Panc1 (cell line): Measurements from ENCODE around the gene PDCD2L.

Experiments used
- CTCF ChIP-seq: fragments of 450-650 bp; IDR thresholded peaks from 2 replicates; pipeline ENCODE4 v1.5.1; 2017; ENCODE audit warnings: mild to moderate bottlenecking
- POLR2AphosphoS5 ChIP-seq: IDR thresholded peaks from 2 replicates; pipeline ENCODE4 v1.6.1; 2012; ENCODE audit warnings: mild to moderate bottlenecking, low read depth, low read length, moderate library complexity
- REST ChIP-seq, 2 experiments: IDR thresholded peaks; 2 replicates each; pipeline ENCODE4 v1.6.1; 2011 to 2012; ENCODE audit warnings: low read depth in 2 of 2, control low read depth in 1 of 2, low read length in 1 of 2, mild to moderate bottlenecking in 1 of 2, moderate library complexity in 1 of 2; ENCODE audit not compliant: insufficient read depth in 1 of 2
- SIN3A ChIP-seq: IDR thresholded peaks from 2 replicates; pipeline ENCODE4 v1.6.1; 2012; ENCODE audit warnings: low read depth, mild to moderate bottlenecking, low read length, moderate library complexity, borderline replicate concordance; ENCODE audit not compliant: insufficient read depth
- TCF7L2 ChIP-seq: IDR thresholded peaks from 2 replicates; pipeline ENCODE4 v1.6.1; 2011; ENCODE audit warnings: mild to moderate bottlenecking, low read depth, low read length, inconsistent platforms

DNA sequence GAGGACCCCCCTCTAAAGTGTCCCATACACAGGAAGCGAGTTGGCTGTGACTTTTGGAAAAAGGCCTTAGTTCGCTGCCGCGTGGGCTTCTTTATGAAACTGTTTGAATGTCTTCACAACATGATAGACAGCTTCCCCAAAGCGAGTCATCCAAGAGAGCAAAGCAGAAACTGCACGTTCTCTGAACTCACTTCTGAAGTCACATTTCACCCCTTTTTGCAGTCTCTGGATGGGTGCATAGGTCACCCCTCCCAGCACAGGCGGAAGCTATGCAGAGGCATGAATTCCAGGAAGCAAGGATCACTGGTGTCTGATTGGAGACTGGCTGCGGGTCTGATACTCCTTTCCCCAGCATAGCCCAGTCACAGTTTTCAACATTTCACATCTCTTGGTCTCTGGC is 28.6 kb upstream of the PDCD2L start:
- TF ChIP-seq CTCF, result no peak
- TF ChIP-seq POLR2AphosphoS5, result no peak
- TF ChIP-seq SIN3A, result no peak
- no peak for TF ChIP-seq REST (IDR thresholded peaks at IDR 0.05; ENCODE audit: insufficient read depth in 1 of 2, low read depth in 2 of 2, low read length in 1 of 2)
- no peak for TF ChIP-seq TCF7L2
